H1 (cell line): ENCODE results near the gene ZBED1. TPM values are rescaled to one million over a fixed set of nuclear protein-coding genes. Genes with fewer than 3 reads are reported as not detected.

Experiments used
- RBBP5 ChIP-seq: IDR thresholded peaks from 2 replicates; pipeline ENCODE4 v1.7.1; 2012; ENCODE audit warnings: low read depth, mild to moderate bottlenecking, inconsistent platforms, low read length, moderate library complexity, borderline replicate concordance
- SP1 ChIP-seq: IDR thresholded peaks from 2 replicates; pipeline ENCODE4 v1.6.1; 2011; ENCODE audit warnings: low read depth, low read length
- polyA plus RNA-seq, 7 experiments: library from polyadenylated mRNA; depleted of rRNA in 3 of 7; stranded (reverse) in 5 of 7; unstranded in 2 of 7; fragments of >200 nt in 5 of 7; fragments of 200-250 nt in 2 of 7; gene quantifications; 1 replicate in 5 of 7; 2 replicates in 1 of 7; 4 replicates in 1 of 7; pipeline versions ENCODE4 v1.2.1 to v1.2.3, GENCODE V29; 2011 to 2013; ENCODE audit warnings: missing spikeins in 2 of 7, mixed read lengths in 2 of 7
- total RNA-seq: library from RNA; stranded (reverse); fragmentation: NEBNext Ultra II Directional; extraction: Animal tissue kit (Norgen Biotek cat#: 25700); gene quantifications from 2 replicates; pipeline ENCODE4 v1.2.1, GENCODE V29; 2021
- TF ChIP-seq, protein P1 (sequence below): IDR thresholded peaks from 2 replicates; pipeline ENCODE4 v1.6.1; 2012; ENCODE audit warnings: inconsistent platforms
- TF ChIP-seq, protein P2 (sequence below): IDR thresholded peaks from 2 replicates; pipeline ENCODE4 v1.6.1; 2012; ENCODE audit warnings: inconsistent platforms

Gene ZBED1
- total and polyA plus RNA-seq, 2 of the 8 experiments (the other 6 are each of a cell fraction or from before 2014, with no cell fraction given): 28.5 to 45.8 TPM

DNA sequence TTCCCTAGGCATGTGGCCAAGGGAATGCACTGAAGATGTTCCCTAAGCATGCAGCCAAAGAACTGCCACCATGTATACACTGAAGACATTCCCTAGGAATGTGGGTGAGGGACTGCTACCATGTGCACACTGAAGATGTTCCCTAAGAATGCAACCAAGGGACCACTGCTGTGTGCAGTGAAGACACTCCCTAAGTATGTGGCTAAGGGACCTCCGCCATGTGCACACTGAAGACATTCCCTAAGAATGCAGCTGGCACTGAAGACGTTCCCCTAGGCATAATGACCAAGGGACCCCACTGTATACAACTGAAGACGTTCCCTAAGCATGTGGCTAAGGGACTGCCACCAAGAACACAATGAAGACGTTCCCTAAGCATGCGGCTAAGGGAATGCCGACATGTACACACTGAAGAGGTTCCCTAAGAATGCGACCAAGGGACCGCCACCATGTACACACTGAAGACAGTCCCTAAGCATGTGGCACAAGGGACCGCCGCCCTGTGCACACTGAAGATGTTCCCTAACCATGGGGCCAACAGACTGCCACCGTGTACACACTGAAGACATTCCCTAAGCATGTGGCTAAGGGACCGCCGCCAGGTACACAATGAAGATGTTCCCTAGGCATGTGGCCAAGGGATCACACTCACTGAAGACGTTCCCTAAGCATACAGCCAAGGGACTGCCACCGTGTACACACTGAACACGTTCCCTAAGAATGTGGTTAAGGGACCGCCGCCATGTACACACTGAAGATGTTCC, 25.6 kb downstream of the ZBED1 start (continued):
- TF ChIP-seq, protein P1, sequence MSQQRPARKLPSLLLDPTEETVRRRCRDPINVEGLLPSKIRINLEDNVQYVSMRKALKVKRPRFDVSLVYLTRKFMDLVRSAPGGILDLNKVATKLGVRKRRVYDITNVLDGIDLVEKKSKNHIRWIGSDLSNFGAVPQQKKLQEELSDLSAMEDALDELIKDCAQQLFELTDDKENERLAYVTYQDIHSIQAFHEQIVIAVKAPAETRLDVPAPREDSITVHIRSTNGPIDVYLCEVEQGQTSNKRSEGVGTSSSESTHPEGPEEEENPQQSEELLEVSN: no peak
- peak; percentile 39; the same call in 1 of the 2 replicates for TF ChIP-seq SP1
- no peak for TF ChIP-seq RBBP5
- TF ChIP-seq, protein P2, sequence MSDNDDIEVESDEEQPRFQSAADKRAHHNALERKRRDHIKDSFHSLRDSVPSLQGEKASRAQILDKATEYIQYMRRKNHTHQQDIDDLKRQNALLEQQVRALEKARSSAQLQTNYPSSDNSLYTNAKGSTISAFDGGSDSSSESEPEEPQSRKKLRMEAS: peak; percentile 58; the same call in 1 of the 2 replicates
- TF ChIP-seq, all 59 proteins: peak for 4
